ENCODE data around the gene MAMDC4.

Gene MAMDC4

DNA sequence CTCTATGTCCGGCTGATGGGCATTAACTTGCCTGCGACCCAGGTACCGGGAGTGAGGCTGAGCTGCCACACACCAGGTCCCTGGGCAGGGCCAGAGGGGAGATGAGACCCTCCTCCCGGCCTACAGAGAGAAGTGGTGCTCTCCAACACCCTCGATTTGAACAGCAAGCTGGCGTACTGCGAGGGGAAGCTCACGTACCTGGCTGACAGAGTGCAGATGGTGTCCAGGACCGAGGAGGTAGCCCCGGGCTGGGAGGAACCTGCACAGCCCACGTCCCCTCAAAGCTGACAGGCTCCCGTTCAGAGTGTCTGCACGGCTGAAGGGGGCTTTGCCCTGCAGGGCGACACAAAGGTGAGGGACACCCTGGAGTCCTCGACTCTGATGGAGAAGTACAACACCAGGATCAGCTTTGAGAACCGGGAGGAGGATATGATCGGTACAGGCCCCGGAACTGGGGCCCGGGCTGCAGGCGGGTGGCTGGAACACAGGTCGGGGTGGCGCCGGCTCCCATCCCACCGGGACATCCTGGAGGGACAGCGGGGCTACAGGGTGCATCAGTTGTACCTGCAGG lies 45.4 kb upstream of the MAMDC4 start:
- DNase-seq (ENCODE audit: low read depth): no peak
- peak overlapping the region; percentile 86 for H3K4me3 ChIP-seq (ENCODE audit: low read depth, low read length)
- in situ Hi-C loops (cut with HindIII; ENCODE audit: low sequenced_read_pairs): no loop called here
- TF ChIP-seq, protein P1, sequence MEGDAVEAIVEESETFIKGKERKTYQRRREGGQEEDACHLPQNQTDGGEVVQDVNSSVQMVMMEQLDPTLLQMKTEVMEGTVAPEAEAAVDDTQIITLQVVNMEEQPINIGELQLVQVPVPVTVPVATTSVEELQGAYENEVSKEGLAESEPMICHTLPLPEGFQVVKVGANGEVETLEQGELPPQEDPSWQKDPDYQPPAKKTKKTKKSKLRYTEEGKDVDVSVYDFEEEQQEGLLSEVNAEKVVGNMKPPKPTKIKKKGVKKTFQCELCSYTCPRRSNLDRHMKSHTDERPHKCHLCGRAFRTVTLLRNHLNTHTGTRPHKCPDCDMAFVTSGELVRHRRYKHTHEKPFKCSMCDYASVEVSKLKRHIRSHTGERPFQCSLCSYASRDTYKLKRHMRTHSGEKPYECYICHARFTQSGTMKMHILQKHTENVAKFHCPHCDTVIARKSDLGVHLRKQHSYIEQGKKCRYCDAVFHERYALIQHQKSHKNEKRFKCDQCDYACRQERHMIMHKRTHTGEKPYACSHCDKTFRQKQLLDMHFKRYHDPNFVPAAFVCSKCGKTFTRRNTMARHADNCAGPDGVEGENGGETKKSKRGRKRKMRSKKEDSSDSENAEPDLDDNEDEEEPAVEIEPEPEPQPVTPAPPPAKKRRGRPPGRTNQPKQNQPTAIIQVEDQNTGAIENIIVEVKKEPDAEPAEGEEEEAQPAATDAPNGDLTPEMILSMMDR (IDR thresholded peaks at IDR 0.05; ENCODE audit: low read depth, low read length, missing control alignments): no peak

DNA sequence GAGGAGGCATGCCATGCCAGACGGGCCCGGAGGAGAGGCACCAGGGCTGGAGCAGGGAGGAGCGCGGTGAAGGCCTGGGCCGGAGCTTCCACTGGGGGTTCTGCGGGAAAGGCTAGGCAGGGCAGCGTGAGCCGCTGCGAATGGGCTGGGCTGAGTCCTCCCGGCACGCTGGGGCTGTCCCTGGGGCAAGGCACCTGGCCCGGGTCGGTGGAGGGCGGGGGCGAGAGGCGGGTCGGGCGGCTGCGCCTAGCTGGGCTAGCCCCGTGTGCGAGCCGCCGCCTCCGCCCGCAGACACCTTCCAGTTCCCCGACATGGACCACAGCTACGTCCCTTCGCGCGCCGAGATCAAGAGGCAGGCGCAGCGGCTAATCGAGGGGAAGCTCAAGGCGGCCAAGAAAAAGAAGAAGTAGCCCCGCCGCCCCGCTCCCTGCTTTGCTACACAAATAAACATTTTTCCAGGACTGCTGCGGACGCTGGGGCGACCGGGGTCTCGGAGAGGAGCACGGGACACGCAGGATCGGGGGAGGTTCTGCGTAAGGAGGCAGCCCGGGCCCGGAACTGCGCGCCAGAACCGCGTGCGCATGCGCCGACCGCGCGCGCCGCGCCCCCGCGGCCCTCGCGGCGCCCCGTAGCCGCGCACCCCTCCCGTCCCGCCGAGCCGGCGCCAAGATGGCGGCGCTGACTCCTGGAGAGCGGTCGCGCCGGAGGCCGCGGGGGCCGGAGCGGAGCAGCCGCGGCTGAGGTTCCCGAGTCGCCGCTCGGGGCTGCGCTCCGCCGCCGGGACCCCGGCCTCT lies 44.7 kb upstream of the MAMDC4 start, which contains the start of gene RABL6:
TSS of gene RABL6 (plus strand) at position 668 of the 794 bp plus-strand sequence. CDS start 249 bp downstream, outside the sequence.
- in situ Hi-C loops (cut with HindIII; ENCODE audit: low sequenced_read_pairs): no loop called here
- H3K4me3 ChIP-seq (ENCODE audit: low read depth, low read length): peak within 1 kb of the TSS; percentile 86
- TF ChIP-seq, protein P1 (IDR thresholded peaks at IDR 0.05; ENCODE audit: low read depth, low read length, missing control alignments): no peak
- no peak for DNase-seq (ENCODE audit: low read depth)

DNA sequence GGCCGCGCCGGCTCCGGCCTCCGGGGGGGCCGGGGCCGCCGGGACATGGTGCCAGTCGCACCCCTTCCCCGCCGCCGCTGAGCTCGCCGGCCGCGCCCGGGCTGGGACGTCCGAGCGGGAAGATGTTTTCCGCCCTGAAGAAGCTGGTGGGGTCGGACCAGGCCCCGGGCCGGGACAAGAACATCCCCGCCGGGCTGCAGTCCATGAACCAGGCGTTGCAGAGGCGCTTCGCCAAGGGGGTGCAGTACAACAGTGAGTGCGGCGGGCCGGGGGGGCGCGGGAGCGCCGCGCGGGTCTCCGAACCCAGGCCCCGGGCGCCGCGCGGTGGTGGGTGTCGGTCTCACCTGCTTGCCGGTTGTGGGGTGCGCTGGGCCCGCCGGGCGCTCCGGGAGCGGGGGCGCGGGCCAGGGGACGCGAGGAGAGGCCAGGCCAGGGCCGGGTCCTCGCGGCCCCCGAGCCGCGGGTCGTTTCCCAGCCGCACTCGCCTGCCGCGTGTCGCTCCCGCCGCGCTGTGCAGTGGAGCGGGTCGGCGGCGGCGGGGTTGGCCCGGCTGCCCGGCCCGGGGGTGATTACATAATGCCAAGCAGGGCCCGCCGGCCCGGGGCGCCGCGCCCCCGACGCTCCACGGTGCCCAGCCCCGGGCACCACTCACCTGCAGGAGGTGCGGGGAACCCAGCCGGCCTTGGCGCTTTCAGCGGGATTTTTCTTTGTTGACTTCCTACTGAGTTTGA lies 43.9 kb upstream of the MAMDC4 start:
- peak overlapping the region; percentile 86 for H3K4me3 ChIP-seq (ENCODE audit: low read depth, low read length)
- TF ChIP-seq, protein P1 (IDR thresholded peaks at IDR 0.05; ENCODE audit: low read depth, low read length, missing control alignments): no peak
- no peak for DNase-seq (ENCODE audit: low read depth)
- in situ Hi-C loops (cut with HindIII; ENCODE audit: low sequenced_read_pairs): no loop called here

DNA sequence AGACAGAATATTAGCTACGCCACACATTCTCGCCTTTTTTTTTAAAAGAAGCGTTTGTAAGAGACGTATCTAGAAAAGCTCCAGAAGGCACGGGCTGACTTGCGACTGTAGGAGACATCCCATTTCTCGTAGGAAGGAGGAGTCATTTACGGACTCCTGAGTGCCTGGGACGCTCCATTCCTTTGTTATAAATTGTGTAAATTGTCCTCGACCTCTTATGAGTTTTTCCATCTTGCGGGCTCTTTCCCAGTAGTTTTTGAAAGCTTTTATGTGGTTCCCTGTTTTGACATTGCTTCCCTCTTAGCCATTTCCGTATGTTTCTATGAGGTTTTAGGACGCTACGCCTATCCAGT lies 43.4 kb upstream of the MAMDC4 start:
- H3K4me3 ChIP-seq (ENCODE audit: low read depth, low read length): peak overlapping the region; percentile 86
- DNase-seq (ENCODE audit: low read depth): no peak
- in situ Hi-C loops (cut with HindIII; ENCODE audit: low sequenced_read_pairs): no loop called here
- TF ChIP-seq, protein P1 (IDR thresholded peaks at IDR 0.05; ENCODE audit: low read depth, low read length, missing control alignments): no peak

DNA sequence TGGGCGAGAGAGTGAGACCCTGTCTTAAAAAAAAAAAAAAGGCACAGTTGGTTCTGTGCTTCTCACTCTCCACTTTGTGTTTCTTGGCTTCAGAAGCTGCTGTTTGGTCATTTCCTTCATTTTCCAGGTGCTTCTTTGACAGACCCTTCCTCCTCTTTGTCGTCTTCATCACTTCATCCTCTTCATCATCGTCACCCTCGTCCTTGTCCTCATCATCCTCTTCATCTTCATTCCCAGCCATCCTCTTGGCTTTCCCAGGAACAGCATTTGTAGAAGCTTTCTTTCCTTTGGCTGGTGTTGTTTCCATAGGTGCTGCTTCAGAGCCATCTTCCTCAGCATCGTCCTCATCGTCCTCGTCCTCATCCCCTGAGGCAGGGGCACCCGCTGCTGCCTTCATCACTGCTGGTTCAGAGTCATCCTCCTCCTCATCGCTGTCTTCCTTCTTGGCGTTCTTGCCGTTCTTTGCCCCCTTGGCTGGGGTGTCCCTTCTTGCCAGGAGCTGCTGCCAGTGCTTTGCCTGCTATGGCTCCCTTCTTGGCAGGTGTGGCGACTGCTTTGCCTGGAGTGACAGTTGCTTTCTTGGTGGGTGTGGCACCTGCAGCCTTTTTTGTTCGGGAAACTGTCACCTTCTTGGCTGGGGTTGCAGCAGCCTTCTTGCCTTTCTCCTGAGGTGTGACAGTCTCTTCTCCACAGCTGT lies 37.3 kb upstream of the MAMDC4 start:
- in situ Hi-C loops (cut with HindIII; ENCODE audit: low sequenced_read_pairs): loop anchor here (10.0 kb wide), 1 partner anchor 70 kb away; the partner anchor contains the start of gene TRAF2
- TF ChIP-seq, protein P1 (IDR thresholded peaks at IDR 0.05; ENCODE audit: low read depth, low read length, missing control alignments): no peak
- H3K4me3 ChIP-seq (ENCODE audit: low read depth, low read length): no peak overlapping the region
- DNase-seq (ENCODE audit: low read depth): no peak

DNA sequence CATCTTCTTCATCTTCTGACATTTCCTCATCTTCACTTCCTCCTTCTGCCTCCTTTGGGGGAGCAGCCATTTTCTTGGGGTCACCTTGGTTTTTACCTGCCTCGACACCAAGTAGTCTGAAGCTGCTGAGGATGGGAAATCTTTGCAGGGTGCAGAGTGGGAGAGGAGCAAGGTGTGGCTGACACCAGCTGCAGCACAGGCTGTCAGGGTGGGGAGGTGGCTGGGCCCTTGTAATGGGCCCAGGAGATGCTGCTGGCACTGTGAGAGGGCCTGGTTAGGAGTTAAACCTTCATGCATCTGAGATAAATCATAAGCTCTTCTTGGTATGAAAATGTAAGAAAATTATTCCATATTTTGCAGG lies 36.7 kb upstream of the MAMDC4 start:
- H3K4me3 ChIP-seq (ENCODE audit: low read depth, low read length): no peak overlapping the region
- in situ Hi-C loops (cut with HindIII; ENCODE audit: low sequenced_read_pairs): loop anchor here (10.0 kb wide), 1 partner anchor 69 kb away; the partner anchor contains the start of gene TRAF2
- no peak for DNase-seq (ENCODE audit: low read depth)
- TF ChIP-seq, protein P1 (IDR thresholded peaks at IDR 0.05; ENCODE audit: low read depth, low read length, missing control alignments): no peak
